HepG2 (cell line): Measurements from ENCODE around the gene PDIA5. TPM values are rescaled to one million over a fixed set of nuclear protein-coding genes. Genes with fewer than 3 reads are reported as not detected.

Experiments used
- BHLHE40 ChIP-seq: IDR thresholded peaks from 2 replicates; pipeline ENCODE4 v1.6.1; 2011; ENCODE audit warnings: low read length, improper control_type of control experiment
- FOXP1 ChIP-seq, 2 experiments: fragments of 450-650 bp in 1 of 2; IDR thresholded peaks; 2 replicates each; pipeline ENCODE4 v1.6.1; 2017 to 2018; ENCODE audit warnings: antibody characterized with exemption in 1 of 2
- KLF11 ChIP-seq: IDR thresholded peaks from 2 replicates; pipeline ENCODE4 v1.6.1; 2016; ENCODE audit warnings: missing compliant biosample characterization
- MLLT10 ChIP-seq: sonication (generic); formaldehyde crosslinking; IDR thresholded peaks from 2 replicates; pipeline ENCODE4 v1.4.0; 2020; ENCODE audit warnings: missing genetic modification reagents
- POLR2AphosphoS2 ChIP-seq: IDR thresholded peaks from 2 replicates; pipeline ENCODE4 v1.6.1; 2011; ENCODE audit warnings: low read depth, low read length, improper control_type of control experiment
- SKI ChIP-seq: fragments of 450-650 bp; IDR thresholded peaks from one replicate; pipeline ENCODE4 v1.6.1; 2018; ENCODE audit warnings: mild to moderate bottlenecking; ENCODE audit not compliant: partially characterized antibody
- SNAPC2 ChIP-seq: sonication (generic); formaldehyde crosslinking; IDR thresholded peaks from 2 replicates; pipeline ENCODE4 v1.8.1; 2022; ENCODE audit warnings: mild to moderate bottlenecking, missing genetic modification reagents
- SRF ChIP-seq: IDR thresholded peaks from 2 replicates; pipeline ENCODE4 v1.6.1; 2011; ENCODE audit warnings: mild to moderate bottlenecking, low read depth, low read length, moderate library complexity
- SRSF1 ChIP-seq: fragments of 200-400 bp; formaldehyde crosslinking; optimal IDR thresholded peaks from 2 replicates; pipeline ENCODE3; 2017; ENCODE audit warnings: mild to moderate bottlenecking, low read depth, low read length, moderate library complexity
- ZNF263 ChIP-seq: sonication (generic); formaldehyde crosslinking; IDR thresholded peaks from 2 replicates; pipeline ENCODE4 v1.4.0; 2020; ENCODE audit warnings: missing genetic modification reagents
- ZNF768 ChIP-seq: sonication (generic); formaldehyde crosslinking; IDR thresholded peaks from 2 replicates; pipeline ENCODE4 v1.4.0; 2020; ENCODE audit warnings: missing genetic modification reagents
- ZNF782 ChIP-seq: sonication (generic); formaldehyde crosslinking; IDR thresholded peaks from 2 replicates; pipeline ENCODE4 v1.4.0; 2020; ENCODE audit warnings: missing genetic modification reagents, mild to moderate bottlenecking, borderline replicate concordance
- polyA plus RNA-seq, 8 experiments: library from polyadenylated mRNA; depleted of rRNA in 3 of 8; stranded (reverse) in 7 of 8; unstranded in 1 of 8; fragments of >200 nt; fragmentation: Illumina TruSeq in 4 of 8; extraction: Trizol in 4 of 8; gene quantifications; 2 replicates each; pipeline versions ENCODE4 v1.2.1 to v1.2.3, GENCODE V29; 2011 to 2016; ENCODE audit warnings: low read depth in 4 of 8, missing spikeins in 1 of 8, mixed read lengths in 1 of 8; ENCODE audit not compliant: insufficient read depth in 1 of 8
- total RNA-seq, 5 experiments: library from RNA; depleted of rRNA; stranded (reverse); fragments of >200 nt; fragmentation: Illumina TruSeq; extraction: Trizol; gene quantifications; 2 replicates each; pipeline ENCODE4 v1.2.3, GENCODE V29; 2016; ENCODE audit warnings: low read depth in 1 of 5
- TF ChIP-seq, protein P1 (sequence below): sonication (generic); formaldehyde crosslinking; IDR thresholded peaks from 2 replicates; pipeline ENCODE4 v1.4.0; 2020; ENCODE audit warnings: missing genetic modification reagents, borderline replicate concordance
- TF ChIP-seq, protein P2 (sequence below): sonication (generic); formaldehyde crosslinking; IDR thresholded peaks from 2 replicates; pipeline ENCODE4 v1.5.0; 2020; ENCODE audit warnings: missing genetic modification reagents
- TF ChIP-seq, protein P3 (sequence below): sonication (generic); formaldehyde crosslinking; IDR thresholded peaks from 2 replicates; pipeline ENCODE4 v1.4.0; 2020; ENCODE audit warnings: missing genetic modification reagents
- TF ChIP-seq, protein P4 (sequence below): sonication (generic); formaldehyde crosslinking; IDR thresholded peaks from 2 replicates; pipeline ENCODE4 v1.5.0; 2020; ENCODE audit warnings: mild to moderate bottlenecking, missing genetic modification reagents
- TF ChIP-seq, protein P5 (sequence below): sonication (generic); formaldehyde crosslinking; IDR thresholded peaks from 2 replicates; pipeline ENCODE4 v1.4.0; 2020; ENCODE audit warnings: missing genetic modification reagents
- TF ChIP-seq, protein P6 (sequence below): IDR thresholded peaks from 2 replicates; pipeline ENCODE4 v1.6.1; 2016; ENCODE audit warnings: mild to moderate bottlenecking, missing biosample characterization, missing genetic modification reagents
- TF ChIP-seq, protein P7 (sequence below): sonication (generic); formaldehyde crosslinking; IDR thresholded peaks from 2 replicates; pipeline ENCODE4 v1.9.0; 2021; ENCODE audit warnings: missing genetic modification reagents, mild to moderate bottlenecking, borderline replicate concordance

The PDIA5 gene
- total and polyA plus RNA-seq, 2 of the 13 experiments (the other 11 are each of a cell fraction or from before 2014, with no cell fraction given) = 51.3 to 74.3 TPM

DNA sequence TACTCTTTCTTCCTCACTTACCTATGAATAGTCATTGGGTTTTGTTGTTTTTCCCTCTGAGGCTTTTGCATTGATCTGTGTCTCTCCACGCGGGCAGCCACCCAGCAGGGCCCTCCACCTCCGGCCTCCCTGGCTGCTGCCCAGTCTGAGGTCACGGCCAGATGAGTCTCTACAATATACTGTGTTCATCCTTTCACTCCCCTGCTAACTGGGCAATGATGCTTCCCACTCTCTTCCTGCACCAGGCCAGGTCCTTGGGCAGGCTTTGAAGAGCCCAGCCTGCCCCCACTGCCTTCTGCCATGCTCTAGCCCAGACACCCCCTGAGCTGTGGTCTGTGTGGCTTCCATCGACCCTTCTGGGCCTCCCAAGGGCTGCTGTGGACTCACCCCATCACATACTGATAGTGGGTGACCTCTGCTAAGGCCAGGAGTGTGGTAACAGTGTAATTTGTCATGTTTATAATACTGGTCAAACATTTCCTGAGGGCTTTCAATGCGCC lies 18.0 kb downstream of the PDIA5 start (continued):
- TF ChIP-seq, protein P1, sequence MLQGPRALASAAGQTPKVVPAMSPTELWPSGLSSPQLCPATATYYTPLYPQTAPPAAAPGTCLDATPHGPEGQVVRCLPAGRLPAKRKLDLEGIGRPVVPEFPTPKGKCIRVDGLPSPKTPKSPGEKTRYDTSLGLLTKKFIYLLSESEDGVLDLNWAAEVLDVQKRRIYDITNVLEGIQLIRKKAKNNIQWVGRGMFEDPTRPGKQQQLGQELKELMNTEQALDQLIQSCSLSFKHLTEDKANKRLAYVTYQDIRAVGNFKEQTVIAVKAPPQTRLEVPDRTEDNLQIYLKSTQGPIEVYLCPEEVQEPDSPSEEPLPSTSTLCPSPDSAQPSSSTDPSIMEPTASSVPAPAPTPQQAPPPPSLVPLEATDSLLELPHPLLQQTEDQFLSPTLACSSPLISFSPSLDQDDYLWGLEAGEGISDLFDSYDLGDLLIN (CRISPR knock-in tag) = no peak
- TF ChIP-seq, protein P2, sequence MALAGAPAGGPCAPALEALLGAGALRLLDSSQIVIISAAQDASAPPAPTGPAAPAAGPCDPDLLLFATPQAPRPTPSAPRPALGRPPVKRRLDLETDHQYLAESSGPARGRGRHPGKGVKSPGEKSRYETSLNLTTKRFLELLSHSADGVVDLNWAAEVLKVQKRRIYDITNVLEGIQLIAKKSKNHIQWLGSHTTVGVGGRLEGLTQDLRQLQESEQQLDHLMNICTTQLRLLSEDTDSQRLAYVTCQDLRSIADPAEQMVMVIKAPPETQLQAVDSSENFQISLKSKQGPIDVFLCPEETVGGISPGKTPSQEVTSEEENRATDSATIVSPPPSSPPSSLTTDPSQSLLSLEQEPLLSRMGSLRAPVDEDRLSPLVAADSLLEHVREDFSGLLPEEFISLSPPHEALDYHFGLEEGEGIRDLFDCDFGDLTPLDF (CRISPR knock-in tag) = 0 out of 2 replicates have a peak, but pooled peaks have one; percentile 58
- TF ChIP-seq, protein P3, sequence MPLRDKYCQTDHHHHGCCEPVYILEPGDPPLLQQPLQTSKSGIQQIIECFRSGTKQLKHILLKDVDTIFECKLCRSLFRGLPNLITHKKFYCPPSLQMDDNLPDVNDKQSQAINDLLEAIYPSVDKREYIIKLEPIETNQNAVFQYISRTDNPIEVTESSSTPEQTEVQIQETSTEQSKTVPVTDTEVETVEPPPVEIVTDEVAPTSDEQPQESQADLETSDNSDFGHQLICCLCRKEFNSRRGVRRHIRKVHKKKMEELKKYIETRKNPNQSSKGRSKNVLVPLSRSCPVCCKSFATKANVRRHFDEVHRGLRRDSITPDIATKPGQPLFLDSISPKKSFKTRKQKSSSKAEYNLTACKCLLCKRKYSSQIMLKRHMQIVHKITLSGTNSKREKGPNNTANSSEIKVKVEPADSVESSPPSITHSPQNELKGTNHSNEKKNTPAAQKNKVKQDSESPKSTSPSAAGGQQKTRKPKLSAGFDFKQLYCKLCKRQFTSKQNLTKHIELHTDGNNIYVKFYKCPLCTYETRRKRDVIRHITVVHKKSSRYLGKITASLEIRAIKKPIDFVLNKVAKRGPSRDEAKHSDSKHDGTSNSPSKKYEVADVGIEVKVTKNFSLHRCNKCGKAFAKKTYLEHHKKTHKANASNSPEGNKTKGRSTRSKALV (CRISPR knock-in tag) = 0 out of 2 replicates have a peak, but pooled peaks have one; percentile 1
- TF ChIP-seq SNAPC2 (CRISPR knock-in tag) = no peak
- no peak for TF ChIP-seq MLLT10 (CRISPR knock-in tag)
- no peak for TF ChIP-seq SRF
- no peak for TF ChIP-seq FOXP1 (IDR thresholded peaks at IDR 0.05)
- peak; percentile 21 for TF ChIP-seq FOXP1 (CRISPR knock-in tag; IDR thresholded peaks at IDR 0.05)
- TF ChIP-seq, protein P4, sequence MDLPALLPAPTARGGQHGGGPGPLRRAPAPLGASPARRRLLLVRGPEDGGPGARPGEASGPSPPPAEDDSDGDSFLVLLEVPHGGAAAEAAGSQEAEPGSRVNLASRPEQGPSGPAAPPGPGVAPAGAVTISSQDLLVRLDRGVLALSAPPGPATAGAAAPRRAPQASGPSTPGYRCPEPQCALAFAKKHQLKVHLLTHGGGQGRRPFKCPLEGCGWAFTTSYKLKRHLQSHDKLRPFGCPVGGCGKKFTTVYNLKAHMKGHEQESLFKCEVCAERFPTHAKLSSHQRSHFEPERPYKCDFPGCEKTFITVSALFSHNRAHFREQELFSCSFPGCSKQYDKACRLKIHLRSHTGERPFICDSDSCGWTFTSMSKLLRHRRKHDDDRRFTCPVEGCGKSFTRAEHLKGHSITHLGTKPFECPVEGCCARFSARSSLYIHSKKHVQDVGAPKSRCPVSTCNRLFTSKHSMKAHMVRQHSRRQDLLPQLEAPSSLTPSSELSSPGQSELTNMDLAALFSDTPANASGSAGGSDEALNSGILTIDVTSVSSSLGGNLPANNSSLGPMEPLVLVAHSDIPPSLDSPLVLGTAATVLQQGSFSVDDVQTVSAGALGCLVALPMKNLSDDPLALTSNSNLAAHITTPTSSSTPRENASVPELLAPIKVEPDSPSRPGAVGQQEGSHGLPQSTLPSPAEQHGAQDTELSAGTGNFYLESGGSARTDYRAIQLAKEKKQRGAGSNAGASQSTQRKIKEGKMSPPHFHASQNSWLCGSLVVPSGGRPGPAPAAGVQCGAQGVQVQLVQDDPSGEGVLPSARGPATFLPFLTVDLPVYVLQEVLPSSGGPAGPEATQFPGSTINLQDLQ (CRISPR knock-in tag) = no peak
- no peak for TF ChIP-seq KLF11
- TF ChIP-seq, protein P5, sequence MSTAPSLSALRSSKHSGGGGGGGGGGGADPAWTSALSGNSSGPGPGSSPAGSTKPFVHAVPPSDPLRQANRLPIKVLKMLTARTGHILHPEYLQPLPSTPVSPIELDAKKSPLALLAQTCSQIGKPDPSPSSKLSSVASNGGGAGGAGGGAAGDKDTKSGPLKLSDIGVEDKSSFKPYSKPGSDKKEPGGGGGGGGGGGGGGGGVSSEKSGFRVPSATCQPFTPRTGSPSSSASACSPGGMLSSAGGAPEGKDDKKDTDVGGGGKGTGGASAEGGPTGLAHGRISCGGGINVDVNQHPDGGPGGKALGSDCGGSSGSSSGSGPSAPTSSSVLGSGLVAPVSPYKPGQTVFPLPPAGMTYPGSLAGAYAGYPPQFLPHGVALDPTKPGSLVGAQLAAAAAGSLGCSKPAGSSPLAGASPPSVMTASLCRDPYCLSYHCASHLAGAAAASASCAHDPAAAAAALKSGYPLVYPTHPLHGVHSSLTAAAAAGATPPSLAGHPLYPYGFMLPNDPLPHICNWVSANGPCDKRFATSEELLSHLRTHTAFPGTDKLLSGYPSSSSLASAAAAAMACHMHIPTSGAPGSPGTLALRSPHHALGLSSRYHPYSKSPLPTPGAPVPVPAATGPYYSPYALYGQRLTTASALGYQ (CRISPR knock-in tag) = 0 out of 2 replicates have a peak, but pooled peaks have one; percentile 40
- no peak for TF ChIP-seq SKI
- TF ChIP-seq BHLHE40 = no peak
- peak; percentile 31; the same call in 1 of the 2 replicates for TF ChIP-seq ZNF768 (CRISPR knock-in tag)
- TF ChIP-seq SRSF1 = no peak
- TF ChIP-seq, protein P6, sequence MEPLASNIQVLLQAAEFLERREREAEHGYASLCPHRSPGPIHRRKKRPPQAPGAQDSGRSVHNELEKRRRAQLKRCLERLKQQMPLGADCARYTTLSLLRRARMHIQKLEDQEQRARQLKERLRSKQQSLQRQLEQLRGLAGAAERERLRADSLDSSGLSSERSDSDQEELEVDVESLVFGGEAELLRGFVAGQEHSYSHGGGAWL (CRISPR knock-in tag) = no peak
- TF ChIP-seq, protein P7, sequence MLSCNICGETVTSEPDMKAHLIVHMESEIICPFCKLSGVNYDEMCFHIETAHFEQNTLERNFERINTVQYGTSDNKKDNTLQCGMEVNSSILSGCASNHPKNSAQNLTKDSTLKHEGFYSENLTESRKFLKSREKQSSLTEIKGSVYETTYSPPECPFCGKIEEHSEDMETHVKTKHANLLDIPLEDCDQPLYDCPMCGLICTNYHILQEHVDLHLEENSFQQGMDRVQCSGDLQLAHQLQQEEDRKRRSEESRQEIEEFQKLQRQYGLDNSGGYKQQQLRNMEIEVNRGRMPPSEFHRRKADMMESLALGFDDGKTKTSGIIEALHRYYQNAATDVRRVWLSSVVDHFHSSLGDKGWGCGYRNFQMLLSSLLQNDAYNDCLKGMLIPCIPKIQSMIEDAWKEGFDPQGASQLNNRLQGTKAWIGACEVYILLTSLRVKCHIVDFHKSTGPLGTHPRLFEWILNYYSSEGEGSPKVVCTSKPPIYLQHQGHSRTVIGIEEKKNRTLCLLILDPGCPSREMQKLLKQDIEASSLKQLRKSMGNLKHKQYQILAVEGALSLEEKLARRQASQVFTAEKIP (CRISPR knock-in tag) = no peak
- no peak; the same call in 1 of the 2 replicates for TF ChIP-seq ZNF263 (CRISPR knock-in tag)
- TF ChIP-seq POLR2AphosphoS2 = no peak
- TF ChIP-seq ZNF782 (CRISPR knock-in tag) = no peak
